Prostate gland (tissue), 2 donors: ENCODE data around the gene RANBP1.

Source experiments
- POLR2A ChIP-seq: fragments of 450-650 bp; IDR thresholded peaks from one replicate; pipeline ENCODE4 v1.6.1; 2016; ENCODE audit warnings: antibody characterized with exemption, mild to moderate bottlenecking
- POLR2AphosphoS5 ChIP-seq: sonication (generic); formaldehyde crosslinking; IDR thresholded peaks from one replicate; pipeline ENCODE4 v1.6.1; 2017; ENCODE audit warnings: antibody characterized with exemption
- TF ChIP-seq, protein P1 (sequence below), 4 experiments: fragments of 200-600 bp in 2 of 4; fragments of 450-650 bp in 2 of 4; sonication (generic) in 2 of 4; IDR thresholded peaks; 1 replicate in 3 of 4; 2 replicates in 1 of 4; pipeline ENCODE4 v1.5.1; 2016 to 2019; ENCODE audit warnings: antibody characterized with exemption in 4 of 4, mild to moderate bottlenecking in 2 of 4, moderate library complexity in 2 of 4

DNA sequence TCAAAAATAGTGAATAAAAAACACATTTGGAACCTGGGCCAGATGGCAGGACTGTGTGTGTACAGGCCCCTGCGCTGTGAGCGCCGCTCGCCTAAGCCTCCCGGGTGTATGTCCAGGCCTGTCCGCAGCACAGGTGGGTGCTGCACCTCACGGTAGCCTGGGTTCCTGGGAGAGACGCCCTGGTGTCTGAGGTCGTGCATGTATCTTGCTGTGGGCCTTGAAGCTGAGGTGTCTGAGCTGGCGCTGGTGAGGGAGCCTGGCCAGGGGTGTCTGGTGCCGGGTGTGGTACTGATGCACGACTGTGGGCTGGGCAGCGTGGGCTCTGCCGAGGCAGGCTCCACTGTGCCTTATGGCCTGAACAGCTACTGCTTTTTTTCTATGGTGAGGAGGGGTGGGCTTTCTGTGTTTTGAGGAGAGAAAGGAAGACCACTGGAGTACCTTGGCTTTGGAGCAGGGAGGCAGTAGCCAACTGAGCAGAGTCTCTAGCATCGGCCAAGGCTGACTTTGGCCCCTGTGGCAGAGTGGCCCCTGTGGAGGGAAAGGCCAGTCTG is 11.5 kb downstream of the RANBP1 start:
- no peak for TF ChIP-seq POLR2AphosphoS5
- TF ChIP-seq, protein P1, sequence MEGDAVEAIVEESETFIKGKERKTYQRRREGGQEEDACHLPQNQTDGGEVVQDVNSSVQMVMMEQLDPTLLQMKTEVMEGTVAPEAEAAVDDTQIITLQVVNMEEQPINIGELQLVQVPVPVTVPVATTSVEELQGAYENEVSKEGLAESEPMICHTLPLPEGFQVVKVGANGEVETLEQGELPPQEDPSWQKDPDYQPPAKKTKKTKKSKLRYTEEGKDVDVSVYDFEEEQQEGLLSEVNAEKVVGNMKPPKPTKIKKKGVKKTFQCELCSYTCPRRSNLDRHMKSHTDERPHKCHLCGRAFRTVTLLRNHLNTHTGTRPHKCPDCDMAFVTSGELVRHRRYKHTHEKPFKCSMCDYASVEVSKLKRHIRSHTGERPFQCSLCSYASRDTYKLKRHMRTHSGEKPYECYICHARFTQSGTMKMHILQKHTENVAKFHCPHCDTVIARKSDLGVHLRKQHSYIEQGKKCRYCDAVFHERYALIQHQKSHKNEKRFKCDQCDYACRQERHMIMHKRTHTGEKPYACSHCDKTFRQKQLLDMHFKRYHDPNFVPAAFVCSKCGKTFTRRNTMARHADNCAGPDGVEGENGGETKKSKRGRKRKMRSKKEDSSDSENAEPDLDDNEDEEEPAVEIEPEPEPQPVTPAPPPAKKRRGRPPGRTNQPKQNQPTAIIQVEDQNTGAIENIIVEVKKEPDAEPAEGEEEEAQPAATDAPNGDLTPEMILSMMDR (IDR thresholded peaks at IDR 0.05), result no peak
- TF ChIP-seq POLR2A, result no peak
